HFFc6 (cell line): ENCODE results near the gene ACAD11. TPM values are rescaled to one million over a fixed set of nuclear protein-coding genes. Genes with fewer than 3 reads are reported as not detected.
"Not testable (repeated sequence)": the region's sequence is repeated elsewhere in the genome, so short reads cannot be mapped to it uniquely, and the experiment has no call there.

Experiments
- DNase-seq: peaks from one replicate; pipeline ENCODE4 v3.0.0-alpha.2; 2018
- H3K27ac Mint-ChIP-seq: 2 replicates; pipeline ENCODE4 v1.8.0; 2020; ENCODE audit warnings: mild to moderate bottlenecking, mixed read lengths
- H3K27me3 Mint-ChIP-seq: 2 replicates; pipeline ENCODE4 v1.8.0; 2021; ENCODE audit warnings: mild to moderate bottlenecking, moderate library complexity, mixed read lengths; ENCODE audit not compliant: insufficient read depth
- H3K36me3 Mint-ChIP-seq: 2 replicates; pipeline ENCODE4 v1.8.0; 2021; ENCODE audit warnings: low read depth, mixed read lengths
- H3K4me1 Mint-ChIP-seq: 2 replicates; pipeline ENCODE4 v1.8.0; 2020; ENCODE audit warnings: low read depth, mixed read lengths
- H3K4me3 Mint-ChIP-seq: 2 replicates; pipeline ENCODE4 v1.8.0; 2020; ENCODE audit warnings: mild to moderate bottlenecking, moderate library complexity, mixed read lengths
- H3K9me3 Mint-ChIP-seq: 2 replicates; pipeline ENCODE4 v1.8.0; 2020; ENCODE audit warnings: mild to moderate bottlenecking, mixed read lengths
- CTCF ChIP-seq: fragments of 200-600 bp; sonication (generic); IDR thresholded peaks from 2 replicates; pipeline ENCODE4 v1.5.0; 2021; ENCODE audit warnings: antibody characterized with exemption, mild to moderate bottlenecking
- total RNA-seq, 6 experiments: library from RNA; stranded (reverse); fragmentation: NEBNext Ultra II Directional; extraction: Animal tissue kit (Norgen Biotek cat#: 25700); gene quantifications; 2 replicates in 1 of 6; 3 replicates in 5 of 6; pipeline ENCODE4 v1.2.3, GENCODE V29; 2021

The ACAD11 gene
- total RNA-seq, 6 experiments from 2014 or later: 13.3 to 18.5 (median 13.8) TPM

DNA sequence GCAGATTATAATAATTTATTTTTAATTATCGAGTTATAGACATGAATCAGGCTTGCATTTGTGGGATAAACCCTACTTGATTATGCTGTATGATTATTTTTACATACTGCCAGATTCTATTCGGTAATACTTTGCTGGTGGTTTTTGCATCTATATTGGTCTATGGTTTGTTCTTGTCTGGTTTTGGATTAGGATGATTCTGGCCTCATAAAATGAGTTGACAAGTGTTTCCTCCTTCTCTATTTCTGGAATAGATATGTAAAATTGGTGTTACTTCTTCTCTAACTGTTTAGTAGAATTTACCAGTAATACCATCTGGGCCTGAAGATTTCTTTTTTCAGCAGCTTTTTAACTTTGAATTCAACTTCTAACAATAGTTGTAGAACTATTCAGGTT lies 95.5 kb downstream of the ACAD11 start:
- peaks cover 15% of the 10 kb centered on the region for H3K4me1 Mint-ChIP-seq
- no peak overlapping the region for H3K4me3 Mint-ChIP-seq
- no peak for TF ChIP-seq CTCF
- H3K9me3 Mint-ChIP-seq: no peaks in the 10 kb centered on the region
- no peak for DNase-seq
- no peak overlapping the region for H3K27ac Mint-ChIP-seq
- no peaks in the 10 kb centered on the region for H3K27me3 Mint-ChIP-seq
- peaks cover 13% of the 10 kb centered on the region for H3K36me3 Mint-ChIP-seq

GRCh38 chr3:132563420-132564069 lies 96.1 kb downstream of the ACAD11 start:
- DNase-seq: no peak
- Mint-ChIP-seq H3K27ac (no peak overlapping the region; the same call in 1 of the 2 replicates), H3K36me3 (peaks cover 17% of the 10 kb centered on the region), H3K9me3 (no peaks in the 10 kb centered on the region), H3K27me3 (no peaks in the 10 kb centered on the region), H3K4me3 (no peak overlapping the region), H3K4me1 (peaks cover 10% of the 10 kb centered on the region)
- TF ChIP-seq CTCF: no peak

DNA sequence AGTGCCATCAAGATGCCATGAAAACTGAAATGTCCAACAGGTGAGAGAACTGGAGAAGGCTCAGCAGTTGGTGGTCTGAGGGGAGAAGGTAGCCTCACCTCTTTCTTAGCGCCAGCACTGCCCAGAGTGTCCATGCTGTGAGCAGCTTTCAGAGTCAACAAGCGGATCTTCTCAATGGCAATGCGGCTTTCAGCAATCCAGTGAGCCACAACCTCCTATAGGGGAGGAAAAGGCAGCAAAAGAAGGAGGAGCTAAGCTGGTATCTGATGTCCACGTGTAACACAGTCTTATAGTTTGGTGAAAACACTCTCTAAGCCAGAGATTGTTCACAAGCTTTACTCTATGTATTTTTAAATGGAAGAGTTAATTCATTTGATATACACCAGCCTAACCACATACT lies 98.6 kb downstream of the ACAD11 start:
- H3K36me3 Mint-ChIP-seq: peaks cover 17% of the 10 kb centered on the region
- DNase-seq: no peak
- no peak for TF ChIP-seq CTCF

GRCh38 chr3:132556508-132557159 lies 103.0 kb downstream of the ACAD11 start:
- DNase-seq: no peak
- Mint-ChIP-seq H3K9me3 (no peaks in the 10 kb centered on the region), H3K36me3 (peaks cover 4% of the 10 kb centered on the region), H3K27me3 (no peaks in the 10 kb centered on the region), H3K4me3 (no peak overlapping the region), H3K27ac (no peak overlapping the region), H3K4me1 (peaks cover 6% of the 10 kb centered on the region)
- no peak for TF ChIP-seq CTCF

More for the DNA sequence above, 98.6 kb downstream of the ACAD11 start:
- no peak overlapping the region for H3K27ac Mint-ChIP-seq
- H3K27me3 Mint-ChIP-seq: no peaks in the 10 kb centered on the region
- no peak overlapping the region for H3K4me3 Mint-ChIP-seq
- H3K4me1 Mint-ChIP-seq: peaks cover 5% of the 10 kb centered on the region; the same call in 1 of the 2 replicates
- no peaks in the 10 kb centered on the region for H3K9me3 Mint-ChIP-seq

GRCh38 chr3:132556036-132556386 lies 103.6 kb downstream of the ACAD11 start:
- not testable (repeated sequence) for H3K4me3 Mint-ChIP-seq, H3K27ac Mint-ChIP-seq, H3K4me1 Mint-ChIP-seq, H3K27me3 Mint-ChIP-seq, DNase-seq, H3K36me3 Mint-ChIP-seq, H3K9me3 Mint-ChIP-seq

DNA sequence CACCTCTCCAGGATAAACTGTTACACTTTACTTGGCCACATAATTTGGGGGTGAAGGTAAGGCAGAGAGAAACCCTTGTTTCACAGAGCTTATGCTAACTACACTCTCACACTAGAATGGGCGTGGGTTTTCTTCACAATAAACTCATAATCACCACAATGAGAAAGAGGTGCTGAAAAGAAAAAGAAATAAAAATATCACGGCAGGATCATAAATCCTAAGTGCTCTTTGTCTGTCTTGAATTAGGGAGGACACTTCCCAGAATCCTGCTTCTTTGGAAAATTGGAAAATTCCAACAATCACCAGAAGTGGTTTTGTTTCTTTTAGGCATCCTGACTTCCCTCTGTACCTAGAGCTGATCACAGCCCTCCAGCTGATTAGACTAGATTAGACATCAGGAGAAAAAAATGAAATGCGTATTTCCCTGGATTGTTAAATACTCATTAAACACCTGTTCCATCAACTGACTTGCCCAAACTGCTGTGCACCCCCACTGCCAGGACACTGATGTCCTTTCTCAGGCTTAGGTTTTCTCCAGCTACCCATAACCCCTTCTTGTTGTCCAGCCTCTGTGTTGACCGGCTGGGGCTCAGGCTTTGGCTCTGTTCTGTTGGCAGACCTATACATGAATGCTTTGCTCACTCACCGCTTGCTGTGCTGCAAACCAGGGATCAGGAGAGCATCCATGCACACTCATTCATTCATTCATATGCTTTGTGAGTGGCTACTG lies 104.1 kb downstream of the ACAD11 start:
- Mint-ChIP-seq H3K4me3 (no peak overlapping the region), H3K27ac (no peak overlapping the region), H3K27me3 (no peaks in the 10 kb centered on the region), H3K4me1 (peaks cover 12% of the 10 kb centered on the region), H3K9me3 (no peaks in the 10 kb centered on the region), H3K36me3 (peaks cover 4% of the 10 kb centered on the region)
- no peak for TF ChIP-seq CTCF
- DNase-seq: no peak
